HL-60/S4 (cell line): ENCODE data around the gene RIMKLA.

Experiments
- in situ Hi-C: fragments of 300-500 bp; cut with MboI; formaldehyde crosslinking; loops from 2 replicates; pipeline ENCODE4 v1.14.3; 2022; ENCODE audit warnings: low sequenced_read_pairs

The RIMKLA gene, protein sequence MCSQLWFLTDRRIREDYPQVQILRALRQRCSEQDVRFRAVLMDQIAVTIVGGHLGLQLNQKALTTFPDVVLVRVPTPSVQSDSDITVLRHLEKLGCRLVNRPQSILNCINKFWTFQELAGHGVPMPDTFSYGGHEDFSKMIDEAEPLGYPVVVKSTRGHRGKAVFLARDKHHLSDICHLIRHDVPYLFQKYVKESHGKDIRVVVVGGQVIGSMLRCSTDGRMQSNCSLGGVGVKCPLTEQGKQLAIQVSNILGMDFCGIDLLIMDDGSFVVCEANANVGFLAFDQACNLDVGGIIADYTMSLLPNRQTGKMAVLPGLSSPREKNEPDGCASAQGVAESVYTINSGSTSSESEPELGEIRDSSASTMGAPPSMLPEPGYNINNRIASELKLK

DNA sequence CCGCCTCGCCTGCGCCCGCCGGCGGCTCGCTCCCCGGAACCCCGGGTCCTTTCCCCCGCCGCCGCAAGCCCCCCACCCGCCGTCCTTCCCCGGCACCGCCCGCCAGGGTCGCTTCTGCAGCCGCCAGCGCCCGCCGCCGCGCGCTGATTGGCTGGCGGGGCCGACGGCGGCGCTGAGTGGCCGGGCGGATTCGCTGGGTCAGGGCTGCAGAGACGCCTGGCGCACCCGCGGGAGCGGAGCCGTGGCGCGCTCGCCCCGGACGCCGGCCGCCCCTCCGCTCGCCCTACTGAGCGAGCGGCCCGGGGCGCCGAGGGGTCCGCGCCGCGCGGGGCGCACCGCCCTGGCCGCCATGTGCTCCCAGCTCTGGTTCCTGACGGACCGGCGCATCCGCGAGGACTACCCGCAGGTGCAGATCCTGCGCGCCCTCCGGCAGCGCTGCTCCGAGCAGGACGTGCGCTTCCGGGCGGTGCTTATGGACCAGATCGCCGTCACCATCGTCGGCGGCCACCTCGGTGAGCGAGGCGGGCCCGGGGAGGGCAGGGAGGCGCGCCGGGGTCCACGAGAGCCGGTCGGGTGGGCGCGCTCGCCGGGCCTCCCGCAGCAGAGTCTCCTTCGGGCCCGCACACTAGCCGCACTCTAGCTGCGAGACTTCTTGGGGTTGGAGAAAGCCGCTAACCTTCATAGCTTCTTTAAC, at the start of gene RIMKLA:
TSS of gene RIMKLA (plus strand) at position 207 of the 694 bp plus-strand sequence. CDS start at position 350, 143 bp downstream.
- in situ Hi-C loops, result no loop called here

DNA sequence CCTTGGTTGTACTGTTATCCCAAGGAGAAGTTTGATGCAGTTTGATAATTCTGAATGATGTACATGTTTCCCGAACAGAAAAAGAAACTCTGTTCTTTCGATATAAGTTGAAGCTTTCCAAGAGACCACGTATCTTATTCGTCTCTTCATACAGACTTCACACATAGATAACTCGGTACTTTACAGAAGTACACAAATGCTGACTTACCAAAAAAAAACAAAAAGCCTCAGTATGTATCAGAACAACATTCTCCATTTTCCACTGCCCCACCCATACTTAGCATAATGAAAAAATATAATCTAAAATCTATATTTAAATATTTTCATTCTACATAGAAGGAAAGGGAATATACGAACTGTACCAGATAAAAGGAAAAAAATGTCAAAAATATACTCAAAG, 47.7 kb upstream of the RIMKLA start:
- in situ Hi-C loops, result no loop called here

DNA sequence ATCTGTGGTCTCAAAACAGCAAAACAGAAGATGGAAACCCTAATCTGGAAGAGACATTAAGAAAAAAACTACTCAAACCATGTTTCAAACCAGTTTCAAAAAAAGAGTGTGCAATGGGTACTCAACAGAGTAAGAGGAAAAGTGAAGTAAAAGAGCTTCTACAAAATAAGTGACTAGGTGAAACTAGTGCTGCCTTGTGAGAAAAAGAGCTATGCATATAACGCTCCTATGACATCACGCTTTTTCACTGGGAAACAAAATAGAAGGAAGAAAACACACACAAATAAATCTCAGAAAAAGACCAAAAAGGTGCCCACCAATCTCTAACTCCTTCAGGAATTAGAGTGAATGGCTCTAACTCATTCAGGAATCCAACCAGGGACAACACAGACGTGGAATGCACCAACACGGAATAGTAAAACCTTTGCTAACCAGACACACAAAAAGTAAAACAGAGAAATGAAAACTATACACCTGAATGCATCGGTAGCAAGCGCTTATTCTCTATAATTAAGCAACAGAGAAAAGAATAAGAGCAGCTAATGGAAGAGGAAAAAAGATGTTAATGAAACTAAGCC, 46.8 kb upstream of the RIMKLA start:
- in situ Hi-C loops, result no loop called here

DNA sequence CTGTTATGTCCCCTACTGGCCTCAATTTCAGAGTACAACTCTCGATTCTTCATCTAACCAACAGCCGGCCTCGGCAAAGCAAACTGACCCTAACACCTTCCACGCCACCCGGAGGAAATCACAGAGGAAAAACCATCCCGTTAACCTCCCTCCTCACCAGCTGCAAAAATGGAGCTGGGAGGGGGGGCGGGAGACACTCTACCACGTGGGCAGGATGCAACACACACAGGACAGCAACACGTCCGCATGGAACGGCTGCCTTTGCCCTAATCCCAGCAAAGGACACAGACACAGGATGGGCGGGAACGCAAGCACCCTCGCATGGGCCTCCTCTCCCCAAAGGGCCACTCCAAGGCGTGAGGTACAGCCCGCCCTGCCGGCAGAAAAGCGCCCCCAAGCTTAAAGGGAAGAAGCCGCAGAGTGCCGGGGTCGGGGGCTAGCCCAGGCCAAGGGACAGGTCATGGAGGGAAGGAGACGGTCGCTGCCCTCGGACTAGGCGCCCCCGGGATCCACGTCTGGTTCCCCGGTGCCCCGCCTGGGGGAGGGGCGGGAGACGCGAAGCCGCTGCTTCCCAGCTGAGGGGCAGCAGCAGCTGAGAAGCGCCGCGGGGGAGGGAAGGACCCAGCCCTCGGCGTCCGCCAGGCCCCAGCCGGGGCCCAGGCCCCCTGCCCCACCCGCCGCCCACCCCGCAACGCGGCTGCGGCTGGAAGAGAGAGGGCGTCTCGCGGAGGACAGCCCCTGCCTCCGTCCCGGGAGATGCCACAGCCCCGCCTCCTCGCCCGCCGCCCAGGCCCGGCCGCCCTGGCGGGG, 46.1 kb upstream of the RIMKLA start:
- in situ Hi-C loops, result no loop called here

DNA sequence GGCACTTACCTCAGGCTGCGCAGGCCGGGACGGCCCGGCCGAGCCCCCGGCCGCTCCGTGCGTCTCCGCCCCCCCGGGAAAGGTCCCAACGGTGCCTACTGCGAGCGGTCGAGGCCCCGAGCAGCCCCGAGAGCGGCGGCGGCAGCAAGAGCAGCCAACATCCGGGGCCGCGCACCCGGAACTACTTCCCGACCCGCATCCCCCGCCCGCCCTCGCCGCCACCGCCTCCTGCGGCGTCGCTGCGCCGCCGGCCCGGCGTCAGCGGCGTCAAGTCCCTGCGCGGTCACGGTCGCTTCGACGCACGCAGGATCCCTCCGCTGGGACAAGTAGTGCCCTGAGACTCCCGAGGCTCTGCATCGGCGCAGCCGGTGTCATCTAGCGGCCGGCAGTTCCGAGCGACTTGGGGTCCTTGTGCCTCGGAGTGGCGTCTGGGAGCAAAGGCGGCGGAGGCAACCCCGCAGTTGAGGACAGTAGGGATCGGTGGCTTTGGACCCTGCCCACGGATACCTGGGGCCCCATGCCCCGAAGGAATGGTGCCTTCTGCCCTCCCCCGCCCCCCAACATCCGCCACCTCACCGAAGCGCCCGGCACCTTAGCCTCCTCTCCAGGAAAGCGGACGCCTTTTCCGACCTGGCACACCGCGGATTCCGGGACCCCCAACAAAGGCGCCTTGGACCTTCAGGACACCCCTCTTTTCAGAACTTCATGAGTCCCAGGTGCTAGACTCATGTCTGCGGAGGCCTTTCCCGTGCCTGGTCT, 45.4 kb upstream of the RIMKLA start, which contains the start of gene FOXJ3:
TSS of gene FOXJ3 (minus strand) at position 186 of the 759 bp plus-strand sequence. CDS start 24,142 bp downstream, outside the sequence.
- in situ Hi-C loops, result no loop called here

DNA sequence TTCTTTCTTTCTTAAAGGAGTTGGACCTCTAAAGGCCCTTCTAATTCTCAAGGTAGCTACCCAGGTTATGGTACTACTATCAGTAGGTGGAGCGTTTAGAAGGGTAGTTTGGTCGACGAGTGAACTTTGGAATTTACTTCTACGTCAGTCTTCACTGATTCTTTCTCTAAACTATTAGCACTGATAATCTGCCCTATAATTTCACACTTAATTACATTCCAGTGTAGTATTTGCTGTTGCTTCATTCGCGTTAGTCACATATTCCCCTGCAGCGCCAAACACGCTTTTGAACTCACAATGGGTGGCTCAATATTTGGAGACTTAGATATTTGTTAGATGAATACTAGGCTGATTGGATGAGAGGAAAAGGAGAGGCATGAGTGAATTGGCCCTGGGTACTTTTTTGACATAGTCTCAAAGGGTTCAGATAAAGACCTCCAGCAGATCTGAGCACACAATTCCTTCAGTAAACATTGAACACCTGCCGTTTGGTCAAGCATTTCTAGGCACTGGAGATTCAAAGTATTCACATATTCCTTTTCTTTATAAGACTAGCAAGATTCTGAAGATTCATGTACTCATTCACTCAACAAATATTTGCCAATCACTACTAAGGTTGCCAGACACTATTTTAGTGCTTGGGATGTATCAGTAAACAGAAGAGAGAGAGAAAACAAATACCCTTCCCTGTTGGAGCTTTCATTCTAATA, 44.6 kb upstream of the RIMKLA start:
- in situ Hi-C loops, result no loop called here

DNA sequence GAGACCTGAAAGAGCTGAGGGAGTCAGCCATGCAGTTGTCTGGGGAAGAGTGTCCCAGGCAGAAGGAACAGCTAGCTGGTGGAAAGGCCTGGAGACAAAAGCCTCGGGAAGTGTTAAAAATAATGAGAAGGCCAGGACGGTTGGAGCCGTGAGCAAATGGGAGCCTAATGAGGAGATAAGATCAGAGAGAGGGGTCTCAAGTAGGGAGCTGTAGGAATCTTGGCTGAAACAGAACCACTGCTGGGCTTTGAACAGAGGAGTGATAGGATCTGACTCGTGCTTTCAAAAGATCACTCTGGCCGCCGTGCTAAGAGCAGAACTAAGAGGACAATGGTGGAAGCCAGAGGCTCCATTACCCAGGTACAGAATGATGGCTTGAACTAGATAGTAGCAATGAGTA, 43.6 kb upstream of the RIMKLA start:
- in situ Hi-C loops, result no loop called here

DNA sequence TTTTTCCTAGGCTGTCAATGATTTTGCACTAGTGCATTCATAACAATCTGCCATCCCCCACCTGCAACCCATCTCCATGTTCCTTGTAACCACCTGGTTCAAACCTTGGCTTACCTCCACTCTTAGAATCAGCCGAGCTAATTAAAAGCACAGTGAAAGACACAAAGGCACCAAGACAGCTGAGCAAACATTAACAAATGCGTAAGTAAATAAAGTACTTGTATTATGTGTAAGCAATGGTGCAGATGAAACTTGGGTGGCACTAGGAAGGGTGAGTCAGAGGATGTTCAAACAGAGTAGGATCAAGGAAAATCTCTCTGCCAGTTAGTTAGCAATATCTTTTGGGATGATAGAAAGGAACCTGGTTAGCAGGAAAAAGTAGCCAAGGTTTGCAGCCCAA, 40.5 kb upstream of the RIMKLA start:
- in situ Hi-C loops, result loop anchor here (10.0 kb wide), 1 partner anchor 405 kb away; the partner anchor contains the start of gene CLDN19

DNA sequence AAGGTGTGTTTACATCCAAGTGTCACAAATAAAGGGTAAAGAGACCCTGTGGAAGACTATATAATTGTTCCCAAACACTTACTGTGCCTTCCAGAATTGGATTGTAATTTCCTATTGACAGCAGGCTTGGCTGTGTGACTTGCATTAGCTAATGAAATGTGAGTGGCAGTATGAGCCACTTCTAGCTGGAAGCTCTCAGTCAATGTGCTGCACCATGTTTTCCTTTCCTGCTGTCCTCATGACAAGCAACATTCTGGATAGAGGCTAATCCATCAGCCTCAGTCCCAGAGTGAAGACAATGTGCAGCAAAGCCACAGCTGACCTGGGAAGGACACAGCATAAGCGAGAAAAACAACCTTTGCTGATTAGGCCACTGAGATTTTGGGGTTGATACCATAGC, 39.7 kb upstream of the RIMKLA start:
- in situ Hi-C loops, result loop anchor here (10.0 kb wide), 1 partner anchor 404 kb away; the partner anchor contains the start of gene CLDN19

DNA sequence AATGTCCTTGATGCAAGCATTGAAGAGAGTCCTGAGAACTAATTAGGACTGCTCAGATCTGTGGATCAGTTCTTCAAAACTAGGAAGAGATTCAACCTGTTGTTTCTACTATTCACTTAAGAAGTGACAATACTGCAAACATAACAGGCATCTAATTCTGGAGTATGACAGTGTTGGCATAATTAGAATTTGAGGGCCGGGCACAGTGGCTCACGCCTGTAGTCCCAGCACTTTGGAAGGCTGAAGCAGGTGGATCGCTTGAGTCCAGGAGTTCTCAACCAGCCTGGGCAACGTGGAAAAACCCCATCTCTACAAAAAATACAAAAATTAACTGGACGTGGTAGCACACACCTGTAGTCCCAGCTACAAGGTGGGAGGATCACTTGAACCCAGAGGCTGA, 37.5 kb upstream of the RIMKLA start:
- in situ Hi-C loops, result loop anchor here (10.0 kb wide), 1 partner anchor 402 kb away; the partner anchor contains the start of gene CLDN19

DNA sequence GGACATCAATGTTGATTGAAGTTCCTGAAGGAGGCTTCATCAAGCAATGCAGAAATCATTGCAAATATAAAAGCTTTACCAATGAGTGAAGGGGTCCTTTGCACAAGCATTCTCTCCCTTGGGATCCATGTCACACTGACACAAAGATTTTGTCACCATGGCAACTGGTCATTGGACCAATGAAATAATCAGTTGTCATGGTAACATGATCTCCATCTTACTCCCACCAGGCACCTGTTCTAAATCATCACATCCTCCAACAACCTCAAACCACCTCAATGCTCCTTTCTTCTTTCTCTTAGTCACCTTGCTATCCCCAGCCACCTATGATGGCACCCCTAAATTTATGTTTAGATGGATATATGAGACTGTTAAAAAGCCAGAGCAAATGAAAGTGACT, 32.1 kb upstream of the RIMKLA start:
- in situ Hi-C loops, result loop anchor here (10.0 kb wide), 1 partner anchor 396 kb away; the partner anchor contains the start of gene CLDN19

DNA sequence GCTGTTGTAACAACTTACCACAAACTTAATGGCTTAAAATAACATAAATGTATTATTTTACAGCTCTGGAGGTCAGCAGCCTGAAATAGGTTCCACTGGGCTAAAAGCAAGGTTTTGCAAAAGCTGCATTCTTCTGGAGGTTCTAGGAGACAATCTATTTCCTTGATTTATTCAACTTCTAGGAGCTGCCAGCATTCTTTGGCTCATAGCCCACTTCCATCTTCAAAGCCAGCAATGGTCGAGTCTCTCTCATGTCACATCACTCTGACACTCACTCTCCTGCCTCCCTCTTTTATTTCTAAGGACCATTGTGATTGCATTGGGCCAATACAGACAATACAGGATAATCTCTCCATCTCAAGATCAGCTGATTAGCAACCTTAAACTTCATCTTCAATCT, 30.5 kb upstream of the RIMKLA start:
- in situ Hi-C loops, result no loop called here

DNA sequence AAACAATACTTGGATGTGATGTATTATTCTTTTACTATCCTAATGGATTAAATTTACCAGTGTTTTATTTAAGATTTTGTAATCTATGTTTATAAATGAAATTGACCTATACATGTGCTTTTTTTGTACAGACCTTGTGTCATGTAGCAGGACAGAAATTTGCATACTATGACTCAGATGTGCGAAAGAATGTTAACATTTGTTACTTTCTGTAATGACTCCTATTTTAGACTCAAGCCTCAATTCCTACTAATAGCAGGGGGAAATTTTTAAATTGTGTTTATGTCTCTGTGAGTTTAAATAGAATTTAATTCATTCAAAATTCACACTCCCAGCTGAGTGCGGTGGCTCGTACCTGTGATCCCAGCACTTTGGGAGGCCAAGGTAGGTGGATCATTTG, 21.8 kb upstream of the RIMKLA start:
- in situ Hi-C loops, result no loop called here

DNA sequence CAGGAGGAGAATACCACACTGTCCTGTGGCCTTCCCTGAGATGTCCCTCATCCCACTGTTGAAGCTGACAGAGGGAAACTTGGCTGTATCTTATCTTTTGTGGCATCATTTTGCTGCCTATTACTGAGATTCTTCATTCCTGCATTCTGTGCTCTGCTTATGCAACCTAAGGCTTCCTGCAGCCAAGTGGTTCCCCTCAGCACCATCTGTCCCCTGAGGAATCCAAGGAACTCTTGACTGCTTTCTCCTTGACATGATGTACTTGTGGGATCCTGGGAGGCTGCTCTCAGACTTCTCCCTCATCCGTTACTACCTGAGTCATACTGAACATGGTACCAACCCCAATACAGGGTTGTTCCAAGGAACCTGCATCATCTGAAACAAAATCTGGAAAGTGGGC, 21.1 kb upstream of the RIMKLA start:
- in situ Hi-C loops, result no loop called here

DNA sequence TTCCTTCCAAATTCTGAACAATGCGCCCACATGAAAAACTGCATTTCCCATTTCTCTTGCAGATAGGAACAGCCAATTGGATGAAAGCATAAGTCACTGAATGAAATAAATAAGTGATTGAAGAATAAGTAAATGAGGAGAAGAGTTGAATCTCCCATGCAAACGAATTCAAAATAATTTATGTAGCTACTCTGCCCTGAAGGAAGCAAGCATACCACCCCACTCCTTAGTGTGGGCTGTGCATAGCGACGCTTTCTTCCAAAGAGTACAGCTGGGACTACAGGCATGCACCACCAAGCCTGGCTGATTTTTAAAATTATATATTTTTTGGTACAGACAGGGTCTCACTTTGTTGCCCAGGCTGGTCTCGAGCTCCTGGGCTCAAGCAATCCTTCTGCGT, 16.5 kb upstream of the RIMKLA start:
- in situ Hi-C loops, result no loop called here

DNA sequence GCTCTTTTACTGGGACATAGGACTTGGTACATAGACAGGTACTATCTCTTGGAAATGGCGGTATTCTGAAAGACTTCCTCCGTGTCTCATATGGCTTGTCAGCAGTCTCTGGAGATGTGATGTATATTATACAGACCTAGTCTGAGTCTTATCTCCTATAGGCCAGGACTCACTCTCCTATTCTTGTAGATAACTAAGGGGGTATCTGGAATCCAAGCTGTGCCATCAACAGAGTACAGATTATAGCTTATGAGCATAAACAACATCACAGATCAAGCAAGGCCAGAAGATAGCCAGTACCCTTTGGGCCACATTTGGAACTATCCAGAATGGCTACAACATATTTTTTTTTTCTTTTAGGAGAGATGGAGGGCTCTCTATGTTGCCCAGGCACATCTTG, 16.1 kb upstream of the RIMKLA start:
- in situ Hi-C loops, result no loop called here

DNA sequence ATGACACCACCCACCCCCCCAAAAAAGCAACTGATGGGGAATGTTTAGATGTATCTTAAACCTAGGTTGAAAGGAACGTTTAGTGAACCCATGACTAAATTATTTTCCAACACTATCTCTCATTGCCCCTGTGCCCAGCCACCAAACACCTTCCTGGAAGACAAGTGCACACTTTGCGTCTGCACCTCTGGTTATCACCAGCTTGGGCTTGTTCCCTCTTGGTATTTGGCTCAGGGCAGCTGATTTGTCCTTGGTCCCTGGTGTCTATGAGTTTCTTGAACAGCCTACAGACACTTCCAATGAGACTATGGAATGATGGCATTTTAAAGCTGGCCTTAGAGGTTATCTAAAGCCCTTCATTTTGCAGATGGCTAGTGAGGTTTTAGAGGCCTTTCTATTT, 15.5 kb upstream of the RIMKLA start:
- in situ Hi-C loops, result no loop called here

DNA sequence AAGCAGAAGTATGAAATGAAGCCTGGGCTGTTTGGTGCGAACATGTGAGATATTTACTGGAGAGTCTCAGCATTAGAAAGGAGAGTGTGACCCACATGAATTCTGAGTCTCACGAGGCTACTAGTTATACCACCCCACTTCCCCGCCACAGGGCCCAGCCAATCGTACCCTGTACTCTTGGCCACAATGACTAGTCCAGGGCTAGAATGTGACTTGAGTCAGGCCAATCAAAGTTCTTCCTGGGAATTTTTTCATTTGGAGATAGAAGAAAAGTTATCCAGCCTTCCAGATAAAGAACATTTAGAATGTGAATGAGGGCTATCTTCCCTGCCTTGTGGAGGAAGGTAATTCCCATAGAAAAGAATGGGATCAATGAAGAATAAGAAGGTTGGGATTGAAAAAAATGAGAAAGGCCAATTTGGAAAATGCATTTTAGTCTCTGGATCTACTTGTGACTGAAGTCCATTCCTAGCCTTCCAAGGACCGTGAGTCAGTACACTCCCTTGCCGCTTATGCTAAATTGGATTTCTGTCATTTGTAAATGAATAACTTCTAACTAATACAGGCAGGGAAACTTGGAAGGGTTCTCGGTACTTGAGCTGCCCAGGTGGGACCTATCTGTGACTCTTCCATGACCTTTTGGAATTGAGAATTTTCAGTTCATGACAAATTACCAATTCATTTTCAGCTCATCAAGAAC, 12.3 kb upstream of the RIMKLA start:
- in situ Hi-C loops, result no loop called here

DNA sequence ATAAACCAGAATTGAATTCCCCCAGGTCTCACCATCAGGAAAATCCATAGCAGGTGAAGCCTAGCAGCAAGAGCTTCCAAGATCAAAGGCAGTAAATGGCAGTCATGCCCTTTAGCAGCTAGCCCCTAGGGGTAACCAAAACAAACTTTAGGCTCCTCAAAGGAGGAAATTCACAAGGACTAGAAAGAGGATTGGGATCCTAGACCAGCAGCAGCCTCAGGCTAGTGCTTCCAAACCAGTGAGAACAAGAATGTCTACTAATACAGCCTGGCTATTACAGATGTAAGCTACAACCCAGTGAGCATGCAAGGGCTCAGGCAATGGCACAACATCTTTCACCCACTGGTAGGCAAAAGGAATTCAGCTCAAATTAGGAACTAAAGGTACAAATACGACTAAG, 11.1 kb upstream of the RIMKLA start:
- in situ Hi-C loops, result no loop called here
